ENCODE measurements around the gene PPP1R37.

Gene PPP1R37

GRCh38 chr19:45107621-45108150 lies 14.7 kb downstream of the PPP1R37 start:
- no peak for TF ChIP-seq CTCF (IDR thresholded peaks at IDR 0.05; ENCODE audit: borderline replicate concordance, insufficient read depth, low read depth, low read length)
- no peak overlapping the region for H3K4me3 ChIP-seq (ENCODE audit: low read depth, low read length)

GRCh38 chr19:45110851-45111266 lies 17.9 kb downstream of the PPP1R37 start:
- no peak for TF ChIP-seq CTCF (IDR thresholded peaks at IDR 0.05; ENCODE audit: borderline replicate concordance, insufficient read depth, low read depth, low read length)
- no peak overlapping the region for H3K4me3 ChIP-seq (ENCODE audit: low read depth, low read length)

- no peak overlapping the region for H3K4me3 ChIP-seq (ENCODE audit: low read depth, low read length)
- 0 out of 2 replicates have a peak, but pooled peaks have one; percentile 7 for TF ChIP-seq CTCF (IDR thresholded peaks at IDR 0.05; ENCODE audit: borderline replicate concordance, insufficient read depth, low read depth, low read length)
Measured at GRCh38 chr19:45112111-45112827, 19.3 kb downstream of the PPP1R37 start.

- no peak for TF ChIP-seq CTCF (IDR thresholded peaks at IDR 0.05; ENCODE audit: borderline replicate concordance, insufficient read depth, low read depth, low read length)
- H3K4me3 ChIP-seq (ENCODE audit: low read depth, low read length) = no peak overlapping the region
Measured at GRCh38 chr19:45113628-45114027, 20.6 kb downstream of the PPP1R37 start.

GRCh38 chr19:45114116-45114515 lies 21.1 kb downstream of the PPP1R37 start:
- TF ChIP-seq CTCF (IDR thresholded peaks at IDR 0.05; ENCODE audit: borderline replicate concordance, insufficient read depth, low read depth, low read length) = no peak

GRCh38 chr19:45115809-45116615 lies 23.0 kb downstream of the PPP1R37 start:
- no peak overlapping the region for H3K4me3 ChIP-seq (ENCODE audit: low read depth, low read length)
- no peak for TF ChIP-seq CTCF (IDR thresholded peaks at IDR 0.05; ENCODE audit: borderline replicate concordance, insufficient read depth, low read depth, low read length)

More at GRCh38 chr19:45114116-45114515, 21.1 kb downstream of the PPP1R37 start:
- H3K4me3 ChIP-seq (ENCODE audit: low read depth, low read length) = no peak overlapping the region
